Thyroid gland (tissue), 4 donors: ENCODE measurements around the gene ADGRF5.

Experiments
- CTCF ChIP-seq, 6 experiments: fragments of 200-600 bp in 3 of 6; fragments of 450-650 bp in 3 of 6; sonication (generic) in 3 of 6; IDR thresholded peaks; one replicate each; pipeline ENCODE4 v1.5.1; 2016 to 2019; ENCODE audit warnings: antibody characterized with exemption in 6 of 6, mild to moderate bottlenecking in 2 of 6, inconsistent platforms in 1 of 6, moderate library complexity in 1 of 6
- POLR2A ChIP-seq, 2 donors: fragments of 450-650 bp; IDR thresholded peaks; one replicate each; pipeline ENCODE4 v1.6.1; 2017; ENCODE audit warnings: antibody characterized with exemption in 2 of 2, mild to moderate bottlenecking in 2 of 2, moderate library complexity in 1 of 2

- TF ChIP-seq POLR2A (IDR thresholded peaks at IDR 0.05) (no peak), CTCF (IDR thresholded peaks at IDR 0.05) (no peak)
Measured at GRCh38 chr6:46863791-46864190, 57.9 kb downstream of the ADGRF5 start.
